OCI-LY7 (cell line): ENCODE data around the gene ARHGAP26. TPM values are rescaled to one million over a fixed set of nuclear protein-coding genes. Genes with fewer than 3 reads are reported as not detected.

Experiments used
- BruUV-seq: library from RNA; stranded (reverse); fragments of 400-500 nt; replicated peaks from 2 replicates; lab custom pipeline; 2021; lab: Mats Ljungman, UMichigan
- CTCF ChIA-PET: fragments of 300-600 bp; sonication (Branson Sonifier 250); formaldehyde crosslinking; loops from one replicate; lab custom pipeline; 2022; ENCODE audit warnings: antibody characterized with exemption; ENCODE audit not compliant: unreplicated experiment; lab: Charles Lee
- POLR2A ChIA-PET: fragments of 300-600 bp; sonication (Branson Sonifier 250); formaldehyde crosslinking; loops from one replicate; lab custom pipeline; 2022; ENCODE audit warnings: antibody characterized with exemption; lab: Charles Lee
- DNase-seq: peaks from one replicate; pipeline ENCODE4 v3.0.0-alpha.2; 2015; ENCODE audit warnings: low spot score
- H2AFZ ChIP-seq: fragments of 200-600 bp; sonication (generic), shearing (Covaris generic); 2 replicates; pipeline ENCODE4 v1.6.1; 2014; ENCODE audit warnings: mild to moderate bottlenecking, antibody characterized with exemption, low read length, moderate library complexity
- H3K27ac ChIP-seq: fragments of 200-600 bp; sonication (generic); 2 replicates; pipeline ENCODE4 v1.5.1; 2014; ENCODE audit warnings: mixed run types, low read depth, mild to moderate bottlenecking, moderate library complexity, low read length, inconsistent platforms; ENCODE audit not compliant: poor library complexity, severe bottlenecking
- H3K36me3 ChIP-seq: fragments of 200-600 bp; sonication (generic); 2 replicates; pipeline ENCODE4 v1.6.1; 2014; ENCODE audit warnings: mild to moderate bottlenecking, antibody characterized with exemption, low read length, moderate library complexity, mixed read lengths; ENCODE audit not compliant: insufficient read depth
- H3K4me1 ChIP-seq: fragments of 200-600 bp; sonication (generic); 2 replicates; pipeline ENCODE4 v1.5.1; 2014; ENCODE audit warnings: mild to moderate bottlenecking, low read length; ENCODE audit not compliant: insufficient read depth, poor library complexity, severe bottlenecking
- H3K4me2 ChIP-seq: fragments of 200-600 bp; sonication (generic); 2 replicates; pipeline ENCODE4 v1.6.1; 2014; ENCODE audit warnings: mild to moderate bottlenecking, low read length
- H3K4me3 ChIP-seq: fragments of 200-600 bp; sonication (generic); 2 replicates; pipeline ENCODE4 v1.5.1; 2014; ENCODE audit warnings: mild to moderate bottlenecking, low read depth, low read length; ENCODE audit not compliant: poor library complexity, severe bottlenecking
- H3K79me2 ChIP-seq: fragments of 200-600 bp; sonication (generic); 2 replicates; pipeline ENCODE4 v1.6.1; 2016; ENCODE audit warnings: low read depth, mild to moderate bottlenecking, low read length, moderate library complexity, mixed read lengths; ENCODE audit not compliant: insufficient read depth
- H3K9me2 ChIP-seq: fragments of 200-600 bp; sonication (generic); 2 replicates; pipeline ENCODE4 v1.6.1; 2016; ENCODE audit warnings: mild to moderate bottlenecking, low read length, mixed read lengths; ENCODE audit not compliant: insufficient read depth
- H3K9me3 ChIP-seq: fragments of 200-600 bp; sonication (generic); 2 replicates; pipeline ENCODE4 v1.6.1; 2014; ENCODE audit warnings: mild to moderate bottlenecking, mixed run types, low read length, mixed read lengths
- H4K20me1 ChIP-seq: fragments of 200-600 bp; sonication (generic); 2 replicates; pipeline ENCODE4 v1.6.1; 2014; ENCODE audit warnings: mild to moderate bottlenecking, antibody characterized with exemption, low read length, moderate library complexity, mixed read lengths; ENCODE audit not compliant: insufficient read depth
- CTCF ChIP-seq: fragments of 200-600 bp; sonication (generic); conservative IDR thresholded peaks from 2 replicates; pipeline ENCODE4 v1.5.1; 2014; ENCODE audit warnings: mild to moderate bottlenecking, antibody characterized with exemption, low read length, moderate library complexity, mixed read lengths
- EZH2phosphoT487 ChIP-seq: fragments of 200-600 bp; sonication (generic); IDR thresholded peaks from 2 replicates; pipeline ENCODE4 v1.6.1; 2018; ENCODE audit warnings: low read depth, borderline replicate concordance, mild to moderate bottlenecking, mixed run types, antibody characterized with exemption, low read length, moderate library complexity, mixed read lengths
- intact Hi-C: fragments of 100-400 bp; cut with micrococcal nuclease; formaldehyde crosslinking; loops from one replicate; pipeline ENCODE4 v1.10.0; 2022; ENCODE audit not compliant: unreplicated experiment
- total RNA-seq, 2 experiments: library from RNA; depleted of rRNA in 1 of 2; stranded (reverse); fragments of >200 nt in 1 of 2; shearing (Covaris generic) in 1 of 2; gene quantifications; 2 replicates each; pipeline ENCODE4 v1.2.3, GENCODE V29; 2014 to 2022

Gene ARHGAP26
- total RNA-seq, 2 experiments from 2014 or later: 7.0 to 19.1 TPM

- Histone ChIP-seq H3K36me3 (no peaks in the 10 kb centered on the region), H2AFZ (no peak overlapping the region), H3K4me2 (no peak overlapping the region), H3K4me1 (no peaks in the 10 kb centered on the region), H3K9me3 (no peaks in the 10 kb centered on the region), H3K79me2 (no peaks in the 10 kb centered on the region), H4K20me1 (no peaks in the 10 kb centered on the region), H3K27ac (no peak overlapping the region), H3K4me3 (no peak overlapping the region), H3K9me2 (no peaks in the 10 kb centered on the region)
- BruUV-seq: no TSS peak
- ChIA-PET POLR2A (interaction anchor here (0.9 kb wide), 1 partner anchor 40 kb away, joined by 3 read pairs; no protein-coding TSS in a partner anchor), CTCF (interaction anchor here (0.5 kb wide), 1 partner anchor 10 kb away, joined by 4 read pairs; no protein-coding TSS in a partner anchor)
- no peak for TF ChIP-seq EZH2phosphoT487
- TF ChIP-seq CTCF: no peak
- intact Hi-C loops: no loop called here
- DNase-seq: no peak
These were observed 281.3 kb downstream of the ARHGAP26 start for GRCh38 chr5:143051244-143052058.

GRCh38 chr5:143052967-143053682 lies 282.9 kb downstream of the ARHGAP26 start:
- H4K20me1 ChIP-seq: no peaks in the 10 kb centered on the region
- H3K79me2 ChIP-seq: no peaks in the 10 kb centered on the region
- no TSS peak for BruUV-seq
- H3K36me3 ChIP-seq: no peaks in the 10 kb centered on the region
- TF ChIP-seq CTCF: no peak
- no peak for TF ChIP-seq EZH2phosphoT487
- no peak overlapping the region for H2AFZ ChIP-seq
- peaks cover 11% of the 10 kb centered on the region for H3K4me1 ChIP-seq
- H3K9me2 ChIP-seq: no peaks in the 10 kb centered on the region
- intact Hi-C loops: no loop called here
- no peak for DNase-seq
- CTCF ChIA-PET: no interaction called here
- H3K9me3 ChIP-seq: no peaks in the 10 kb centered on the region
- H3K4me3 ChIP-seq: no peak overlapping the region
- POLR2A ChIA-PET: no interaction called here
- no peak overlapping the region for H3K27ac ChIP-seq
- no peak overlapping the region for H3K4me2 ChIP-seq
